ENCODE data around the gene ANTXR2. TPM values are rescaled to one million over a fixed set of nuclear protein-coding genes. Genes with fewer than 3 reads are reported as not detected.

Gene ANTXR2
- total and polyA plus RNA-seq, 2 of the 8 experiments (the other 6 are each of a cell fraction or from before 2014, with no cell fraction given), result 1.1 to 7.5 TPM

GRCh38 chr4:80096175-80096850, 23.3 kb upstream of the ANTXR2 start:
- Histone ChIP-seq H3K23ac (ENCODE audit: insufficient read length) (no peak overlapping the region), H3K27me3 (replicated peaks in 1 of 4; ENCODE audit: control insufficient read depth in 3 of 4, extremely low read depth in 1 of 4, insufficient read depth in 3 of 4, low read length in 3 of 4) (no peaks in the 10 kb centered on the region), H2BK5ac (ENCODE audit: low read depth, low read length) (no peak overlapping the region), H3K9me3 (ENCODE audit: insufficient read depth in 2 of 2, low read depth in 1 of 2, low read length in 1 of 2) (no peaks in the 10 kb centered on the region), H3K4me1 (replicated peaks in 1 of 4; ENCODE audit: control insufficient read depth in 3 of 4, insufficient read depth in 4 of 4, low read length in 3 of 4) (no peaks in the 10 kb centered on the region), H3K56ac (replicated peaks; ENCODE audit: insufficient read length, low read depth, low read length) (no peak overlapping the region), H3K4ac (replicated peaks; ENCODE audit: insufficient read length, low read depth, low read length) (no peak overlapping the region), H3K36me3 (ENCODE audit: control insufficient read depth in 2 of 4, insufficient read depth in 4 of 4, low read length in 3 of 4) (no peaks in the 10 kb centered on the region), H3K9ac (replicated peaks in 1 of 4; ENCODE audit: extremely low read depth in 1 of 4, low read depth in 3 of 4, low read length in 3 of 4) (no peak overlapping the region), H2AK5ac (ENCODE audit: low read depth, low read length) (no peak overlapping the region), H2AFZ (ENCODE audit: low read length) (no peak overlapping the region), H3K79me1 (ENCODE audit: low read depth, low read length) (no peaks in the 10 kb centered on the region), H4K20me1 (replicated peaks in 1 of 2; ENCODE audit: control insufficient read depth in 1 of 2, insufficient read depth in 2 of 2, low read length in 2 of 2) (no peaks in the 10 kb centered on the region), H4K5ac (ENCODE audit: insufficient read length, low read depth, low read length) (no peak overlapping the region), H2BK120ac (replicated peaks; ENCODE audit: low read depth, low read length) (no peak overlapping the region), H3K79me2 (ENCODE audit: control insufficient read depth in 1 of 2, insufficient read depth in 2 of 2, low read length in 2 of 2) (no peaks in the 10 kb centered on the region), H2BK20ac (ENCODE audit: low read length) (no peak overlapping the region), H3K14ac (ENCODE audit: insufficient read length) (no peak overlapping the region), H3K18ac (ENCODE audit: extremely low read depth, low read length) (no peak overlapping the region), H4K91ac (replicated peaks; ENCODE audit: insufficient read length, low read length) (no peak overlapping the region), H2BK15ac (ENCODE audit: low read length) (no peak overlapping the region), H4K8ac (ENCODE audit: extremely low read depth, insufficient read depth, low read length) (no peak overlapping the region), H2BK12ac (ENCODE audit: low read depth, low read length) (no peak overlapping the region), H3K4me2 (ENCODE audit: insufficient read depth in 1 of 2, low read depth in 2 of 2, low read length in 2 of 2) (no peak overlapping the region), H3K4me3 (ENCODE audit: extremely low read depth in 1 of 4, insufficient read depth in 2 of 4, low read depth in 3 of 4, low read length in 4 of 4) (no peak overlapping the region), H3K23me2 (ENCODE audit: low read depth, low read length) (no peaks in the 10 kb centered on the region; the same call in 1 of the 2 replicates), H3K27ac (ENCODE audit: low read depth, low read length) (no peak overlapping the region)
- DNase-seq (ENCODE audit: low read depth in 1 of 2, low spot score in 2 of 2) (no peak), FAIRE-seq (no peak)
- 89% methylated on average over 4 of the region's 4 CpGs; no CpG with 5 or more reads in 1 of the 2 experiments for WGBS, 2 experiments (ENCODE audit: extremely low coverage in 1 of 2, insufficient coverage in 1 of 2, insufficient read length in 1 of 2, insufficient replicate concordance in 2 of 2, low coverage in 1 of 2, low lambda C conversion rate in 2 of 2, missing lambda C conversion rate in 1 of 2)
- ChIA-PET CTCF (ENCODE audit: partially characterized antibody) (interaction anchor here (1.4 to 1.6 kb wide), 2 partner anchors 10 to 24 kb away, joined by 3 to 4 read pairs; partner anchors contain the start of gene ANTXR2), POLR2A (ENCODE audit: partially characterized antibody) (no interaction called here)
- TF ChIP-seq BRCA1 (IDR thresholded peaks at IDR 0.05; ENCODE audit: low read depth, low read length), result no peak

Measured in H1 (cell line).